CD4-positive, alpha-beta T cell treated with Interleukin-4 for 1 hour (primary cell): ENCODE measurements around the gene NPIPB5.
"Not testable (repeated sequence)": the region's sequence is repeated elsewhere in the genome, so short reads cannot be mapped to it uniquely, and the experiment has no call there.

Experiments used
- DNase-seq, 2 donors: peaks; one replicate each; pipeline ENCODE4 v3.0.0-alpha.2; 2020 to 2022

The NPIPB5 gene

DNA sequence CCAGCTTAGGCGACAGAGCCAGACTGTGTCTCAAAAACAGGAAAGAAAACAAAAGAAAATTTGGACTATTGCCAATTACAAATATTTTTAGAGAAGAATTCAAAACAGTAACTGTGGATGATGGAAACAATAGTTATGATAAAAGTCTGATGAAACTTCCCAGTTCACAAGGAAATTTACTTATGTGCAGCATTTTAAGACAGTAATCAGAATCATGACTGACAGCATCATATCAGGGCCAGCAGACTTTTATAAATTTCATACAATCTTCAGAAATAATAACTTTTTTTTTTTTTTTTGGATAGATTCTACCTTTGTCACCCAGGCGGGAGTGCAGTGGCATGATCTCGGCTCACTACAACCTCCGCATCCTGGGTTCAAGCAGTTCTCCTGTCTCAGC lies at the start of gene NPIPB5:
Gene NPIPB5, plus strand, starts transcription at position 301 of the 400 bp plus-strand sequence. CDS start 2,911 bp downstream, outside the sequence.
- not testable (repeated sequence) for DNase-seq

DNA sequence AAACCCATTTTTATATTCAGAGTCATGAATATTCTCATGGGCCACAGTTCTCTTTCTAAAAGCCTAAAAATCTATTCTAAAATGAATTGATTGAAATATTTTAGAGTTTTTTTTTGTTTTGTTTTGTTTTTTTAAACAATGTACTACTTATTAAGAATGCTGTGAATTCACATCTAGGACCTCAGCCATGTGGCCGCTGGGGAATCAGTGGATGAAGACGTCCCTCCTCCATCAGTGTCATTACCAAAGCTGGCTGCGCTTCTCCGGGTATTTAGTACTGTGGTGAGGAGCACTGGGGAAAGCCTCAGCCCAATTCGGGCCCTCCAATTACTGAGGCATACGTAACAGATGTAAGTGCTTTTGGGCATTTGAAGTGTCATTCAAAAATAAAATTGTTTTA lies 41.8 kb upstream of the NPIPB5 start:
- DNase-seq = not testable (repeated sequence)

DNA sequence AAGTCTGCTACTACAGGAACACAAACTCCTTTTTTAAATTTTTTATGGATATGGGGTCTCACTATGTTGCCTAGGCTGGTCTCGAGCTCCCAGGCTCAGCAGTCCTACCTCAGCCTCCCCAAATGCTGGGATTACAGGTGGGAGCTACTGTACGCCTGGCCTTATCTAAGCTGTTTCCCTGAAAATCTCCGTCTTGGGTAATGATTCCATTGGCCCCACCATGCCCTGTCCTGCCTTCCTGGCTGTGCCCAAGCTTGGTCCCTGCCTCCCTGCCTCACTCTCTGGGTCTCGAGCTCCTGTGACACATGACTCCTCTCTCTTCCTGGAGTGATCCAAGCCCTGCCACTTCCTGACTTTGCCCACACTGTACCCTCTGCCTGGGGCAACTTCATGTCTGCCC lies 27.3 kb downstream of the NPIPB5 start:
- not testable (repeated sequence) for DNase-seq

DNA sequence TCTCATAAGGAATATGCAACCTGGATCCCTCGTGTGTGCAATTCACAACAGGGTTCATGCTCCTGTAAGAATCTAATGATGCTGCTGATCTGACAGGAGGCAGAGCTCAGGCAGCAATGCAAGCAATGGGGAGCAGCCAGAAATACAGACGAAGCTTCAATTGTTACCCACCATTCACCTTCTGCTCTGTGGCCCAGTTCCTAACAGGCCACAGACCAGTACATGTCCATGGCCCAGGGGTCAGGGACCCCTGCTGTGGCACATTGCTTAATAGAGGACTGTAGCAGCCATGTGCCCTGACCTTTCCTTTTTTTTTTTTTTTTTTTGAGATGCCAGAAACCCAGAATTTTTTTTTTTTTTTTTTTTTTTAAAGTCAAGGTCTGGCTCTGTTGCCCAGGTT lies 34.1 kb downstream of the NPIPB5 start:
- DNase-seq = not testable (repeated sequence)

DNA sequence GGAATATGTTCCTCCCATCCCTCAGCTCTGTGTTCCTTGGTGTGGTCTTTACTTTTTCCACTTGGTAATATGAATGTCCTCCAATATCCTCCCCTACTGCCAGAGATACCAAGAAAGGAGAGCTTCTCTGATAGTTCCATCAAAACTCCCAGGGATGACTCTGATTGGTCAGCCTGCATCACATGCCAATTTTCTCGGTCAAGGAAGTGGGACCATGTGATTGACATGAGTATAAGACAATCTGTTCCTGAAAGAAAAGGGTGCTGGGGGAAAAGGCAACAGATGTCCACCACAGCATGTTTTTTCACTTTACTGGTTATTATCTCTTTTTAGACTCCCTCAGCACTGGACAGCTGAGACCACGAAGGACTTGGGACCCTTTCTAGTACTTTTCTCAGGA lies 35.9 kb downstream of the NPIPB5 start:
- not testable (repeated sequence) for DNase-seq

DNA sequence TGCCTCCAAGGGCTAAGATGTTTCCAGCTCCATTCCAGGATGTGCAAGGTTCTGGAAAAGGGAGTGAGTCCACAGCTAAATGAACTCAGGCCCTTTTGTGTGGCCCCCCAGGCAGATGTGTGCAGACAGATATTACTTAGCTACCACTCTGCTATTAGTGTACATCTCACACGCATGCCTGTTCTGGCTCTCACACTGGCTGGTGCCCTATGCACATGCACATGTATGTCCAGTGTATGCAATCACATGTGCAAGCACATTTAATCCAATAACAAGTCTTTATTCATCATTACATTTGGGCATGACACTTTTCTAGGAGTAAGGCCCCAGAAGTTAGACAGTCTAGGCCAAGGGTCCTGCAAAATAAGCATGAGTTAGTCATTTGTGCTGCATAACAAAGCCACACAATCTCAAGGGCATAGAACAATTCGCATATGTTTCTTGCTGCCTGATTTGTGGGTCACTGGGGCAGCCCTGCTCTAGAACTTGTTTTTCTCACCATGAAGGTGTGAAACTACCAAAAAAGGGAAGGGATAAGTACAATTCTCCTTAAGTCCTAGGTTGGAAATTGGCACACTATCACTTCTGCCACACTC lies 36.6 kb downstream of the NPIPB5 start:
- not testable (repeated sequence) for DNase-seq

DNA sequence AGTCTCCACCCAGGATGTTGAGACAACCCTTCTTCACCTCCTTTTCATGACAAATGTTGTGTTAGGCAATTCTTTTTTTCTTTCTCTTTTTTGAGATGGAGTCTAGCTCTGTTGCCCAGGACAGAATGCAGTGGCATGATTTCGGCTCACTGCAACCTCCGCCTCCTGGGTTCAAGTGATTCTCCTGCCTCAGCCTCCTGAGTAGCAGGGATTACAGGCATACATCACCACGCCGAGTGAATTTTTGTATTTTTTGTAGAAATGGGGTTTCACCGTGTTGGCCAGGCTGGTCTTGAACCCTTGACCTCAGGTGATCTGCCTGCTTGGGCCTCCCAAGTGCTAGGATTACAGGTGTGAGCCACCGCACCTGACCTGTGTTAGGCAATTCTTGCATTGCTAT lies 39.2 kb downstream of the NPIPB5 start:
- DNase-seq = not testable (repeated sequence)

DNA sequence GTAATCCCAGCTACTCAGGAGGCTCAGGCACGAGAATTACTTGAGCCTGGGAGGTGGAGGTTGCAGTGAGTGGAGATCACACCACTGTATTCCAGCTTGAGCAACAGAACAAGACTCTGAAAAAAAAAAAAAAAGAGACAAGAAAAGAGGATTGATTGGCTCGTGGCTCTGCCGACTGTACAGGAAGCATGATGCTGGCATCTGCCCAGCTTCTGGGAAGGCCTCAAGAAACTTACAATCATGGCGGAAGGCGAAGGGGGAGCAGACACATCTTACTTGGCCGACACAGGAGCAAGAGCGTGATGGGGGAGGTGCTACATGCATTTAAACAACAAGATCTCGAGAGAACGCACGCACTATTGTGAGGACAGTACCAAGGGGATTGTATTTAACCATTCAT lies 40.5 kb downstream of the NPIPB5 start:
- not testable (repeated sequence) for DNase-seq

DNA sequence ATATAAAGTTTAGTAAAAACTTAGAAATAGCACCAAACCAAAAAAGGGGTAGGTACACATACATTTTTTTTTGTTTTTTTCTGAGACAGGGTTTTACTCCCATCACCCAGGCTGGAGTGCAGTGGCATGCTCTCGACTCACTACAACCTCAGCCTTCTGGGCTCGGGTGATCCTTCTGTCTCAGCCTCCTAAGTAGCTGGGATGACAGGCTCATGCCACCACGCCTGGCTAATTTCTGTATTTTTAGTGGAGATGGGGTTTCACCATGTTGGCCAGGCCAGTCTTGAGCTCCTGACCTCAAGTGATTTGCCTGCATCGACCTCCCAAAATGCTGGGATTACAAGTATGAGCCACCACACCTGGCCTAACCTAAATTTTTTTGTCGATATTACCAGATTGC lies 41.0 kb downstream of the NPIPB5 start:
- not testable (repeated sequence) for DNase-seq

DNA sequence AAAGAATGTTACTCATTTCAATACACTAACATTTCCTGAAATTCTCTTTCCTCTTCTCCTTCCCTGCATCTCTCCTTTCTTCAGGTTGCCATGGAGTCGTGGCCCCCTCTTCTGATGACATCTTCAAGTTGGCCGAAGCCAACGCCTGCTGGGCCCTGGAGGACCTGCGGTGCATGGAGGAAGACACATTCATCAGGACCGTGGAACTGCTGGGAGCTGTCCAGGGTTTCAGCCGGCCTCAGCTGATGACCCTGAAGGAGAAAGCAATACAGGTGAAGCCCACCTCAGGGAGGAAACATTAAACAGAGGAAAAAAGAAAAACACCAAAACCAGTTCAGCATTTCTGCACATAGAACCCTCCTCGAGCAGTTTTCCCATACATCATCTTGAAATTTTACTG lies 46.1 kb downstream of the NPIPB5 start:
- DNase-seq = not testable (repeated sequence)
